NT2/D1 (cell line): ENCODE results near the gene AGMO.

ENCODE experiments used
- DNase-seq: peaks from one replicate; pipeline ENCODE4 v3.0.0-alpha.2; 2011; ENCODE audit warnings: low read depth, low spot score
- H3K27me3 ChIP-seq: 2 replicates; pipeline ENCODE4 v1.6.0; 2011; ENCODE audit warnings: mild to moderate bottlenecking; ENCODE audit not compliant: insufficient read length, insufficient read depth
- H3K36me3 ChIP-seq: 2 replicates; pipeline ENCODE4 v1.6.1; 2011; ENCODE audit warnings: mild to moderate bottlenecking, low read length, mixed read lengths; ENCODE audit not compliant: insufficient read depth, insufficient read length
- H3K4me1 ChIP-seq: 2 replicates; pipeline ENCODE4 v1.5.1; 2011; ENCODE audit not compliant: insufficient read depth, insufficient read length
- H3K4me3 ChIP-seq: 2 replicates; pipeline ENCODE4 v1.5.1; 2011; ENCODE audit warnings: low read depth; ENCODE audit not compliant: insufficient read length
- H3K9ac ChIP-seq: 2 replicates; pipeline ENCODE4 v1.6.0; 2011; ENCODE audit warnings: low read depth; ENCODE audit not compliant: insufficient read length
- H3K9me3 ChIP-seq: 2 replicates; pipeline ENCODE4 v1.5.1; 2011; ENCODE audit warnings: mild to moderate bottlenecking, low read length; ENCODE audit not compliant: insufficient read depth
- SUZ12 ChIP-seq: IDR thresholded peaks from 2 replicates; pipeline ENCODE4 v1.6.1; 2011; ENCODE audit not compliant: insufficient read length, insufficient read depth; ENCODE audit errors: extremely low read depth
- YY1 ChIP-seq: IDR thresholded peaks from 2 replicates; pipeline ENCODE4 v1.6.1; 2011; ENCODE audit not compliant: insufficient read length, insufficient read depth
- ZNF274 ChIP-seq: IDR thresholded peaks from 2 replicates; pipeline ENCODE4 v1.6.1; 2011; ENCODE audit warnings: mild to moderate bottlenecking, low read depth, low read length

Gene AGMO

DNA sequence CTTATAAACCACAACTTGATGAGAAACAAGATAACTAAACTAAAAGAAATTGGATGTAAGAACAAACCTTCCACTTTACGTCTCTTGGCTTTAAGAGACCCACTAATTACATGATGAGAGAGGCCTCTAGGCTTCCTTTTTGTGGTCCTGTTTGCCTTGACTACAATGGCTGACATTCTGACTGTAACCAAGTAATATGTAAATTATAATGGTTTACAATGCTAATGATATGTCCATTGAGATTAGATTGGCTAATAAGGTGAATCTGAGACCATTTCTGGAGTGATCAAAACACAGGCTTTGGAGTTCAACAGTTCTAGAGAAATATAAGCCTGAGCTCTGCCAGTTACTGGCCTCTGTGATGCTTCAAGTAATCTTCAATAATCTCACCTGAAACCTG is 39.4 kb upstream of the AGMO start:
- DNase-seq, result no peak
- Histone ChIP-seq H3K36me3 (no peaks in the 10 kb centered on the region), H3K4me3 (no peak overlapping the region), H3K9me3 (peaks cover 15% of the 10 kb centered on the region; the same call in 1 of the 2 replicates), H3K9ac (no peak overlapping the region), H3K4me1 (no peaks in the 10 kb centered on the region), H3K27me3 (no peaks in the 10 kb centered on the region)
- TF ChIP-seq YY1, result no peak
- no peak for TF ChIP-seq ZNF274
- TF ChIP-seq SUZ12, result no peak

DNA sequence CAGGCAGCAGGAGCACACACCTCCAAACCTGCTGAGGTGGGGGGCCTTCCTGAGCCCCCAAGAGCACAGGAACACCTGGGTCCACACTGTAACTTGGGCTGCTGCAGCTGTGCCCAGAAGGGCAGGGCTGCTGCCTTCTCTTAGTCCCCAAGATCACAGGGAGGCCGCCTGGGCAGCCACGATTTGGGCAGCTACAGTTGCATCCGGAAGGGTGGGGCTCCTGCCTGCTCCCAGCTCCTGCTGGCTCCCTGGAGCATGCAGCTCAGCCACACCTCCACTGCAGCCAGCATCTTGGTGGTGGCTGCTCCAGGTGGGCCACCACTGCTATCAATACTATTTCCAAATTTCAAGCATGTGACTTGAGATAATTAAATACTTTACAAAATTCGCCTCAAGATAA is 38.5 kb upstream of the AGMO start:
- Histone ChIP-seq H3K36me3 (no peaks in the 10 kb centered on the region), H3K4me1 (no peaks in the 10 kb centered on the region), H3K4me3 (no peak overlapping the region), H3K9me3 (peaks cover 15% of the 10 kb centered on the region; the same call in 1 of the 2 replicates), H3K9ac (no peak overlapping the region), H3K27me3 (no peaks in the 10 kb centered on the region)
- no peak for TF ChIP-seq YY1
- no peak for TF ChIP-seq SUZ12
- TF ChIP-seq ZNF274, result no peak
- no peak for DNase-seq

GRCh38 chr7:15594461-15594860 is 32.6 kb upstream of the AGMO start:
- Histone ChIP-seq H3K36me3 (no peaks in the 10 kb centered on the region), H3K9me3 (peaks cover 5% of the 10 kb centered on the region; the same call in 1 of the 2 replicates), H3K9ac (no peak overlapping the region), H3K4me1 (no peaks in the 10 kb centered on the region), H3K4me3 (no peak overlapping the region), H3K27me3 (no peaks in the 10 kb centered on the region)
- no peak for DNase-seq
- TF ChIP-seq ZNF274, result no peak
- TF ChIP-seq YY1, result no peak
- no peak for TF ChIP-seq SUZ12

- no peaks in the 10 kb centered on the region for H3K27me3 ChIP-seq
- no peaks in the 10 kb centered on the region for H3K36me3 ChIP-seq
- no peaks in the 10 kb centered on the region for H3K9me3 ChIP-seq
- H3K4me1 ChIP-seq, result no peaks in the 10 kb centered on the region
- TF ChIP-seq ZNF274 (no peak), YY1 (no peak), SUZ12 (no peak)
- H3K4me3 ChIP-seq, result no peak overlapping the region
- DNase-seq, result no peak
- H3K9ac ChIP-seq, result no peak overlapping the region
Observed at GRCh38 chr7:15593382-15593781, 31.6 kb upstream of the AGMO start.

- Histone ChIP-seq H3K36me3 (no peaks in the 10 kb centered on the region), H3K9ac (no peak overlapping the region), H3K4me3 (no peak overlapping the region), H3K9me3 (peaks cover 23% of the 10 kb centered on the region), H3K4me1 (no peaks in the 10 kb centered on the region), H3K27me3 (no peaks in the 10 kb centered on the region)
- TF ChIP-seq ZNF274, result no peak
- TF ChIP-seq YY1, result no peak
- no peak for TF ChIP-seq SUZ12
- no peak for DNase-seq
Observed at GRCh38 chr7:15586266-15586665, 24.5 kb upstream of the AGMO start.

DNA sequence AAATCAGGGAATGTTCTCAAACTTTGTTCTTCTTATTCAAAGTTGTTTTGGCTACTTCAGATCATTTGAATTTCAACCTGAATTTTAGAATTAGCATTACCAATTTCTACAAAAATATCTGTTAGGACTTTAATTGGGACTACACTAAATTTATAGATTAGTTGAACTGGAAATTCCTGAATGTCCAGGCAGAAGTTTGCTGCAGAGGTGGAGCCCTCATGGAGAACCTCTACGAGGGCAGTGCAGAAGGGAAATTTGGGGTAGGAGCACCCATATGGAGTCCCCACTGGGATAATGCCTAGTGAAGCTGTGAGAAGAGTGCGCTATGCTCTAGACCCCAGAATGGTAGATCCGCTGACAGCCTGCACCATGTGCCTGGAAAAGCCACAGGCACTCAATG is 22.8 kb upstream of the AGMO start:
- TF ChIP-seq SUZ12 (no peak), ZNF274 (no peak), YY1 (no peak)
- H3K4me1 ChIP-seq, result no peaks in the 10 kb centered on the region
- H3K36me3 ChIP-seq, result no peaks in the 10 kb centered on the region
- H3K27me3 ChIP-seq, result no peaks in the 10 kb centered on the region
- peaks cover 23% of the 10 kb centered on the region for H3K9me3 ChIP-seq
- no peak overlapping the region for H3K9ac ChIP-seq
- H3K4me3 ChIP-seq, result no peak overlapping the region
- DNase-seq, result no peak

DNA sequence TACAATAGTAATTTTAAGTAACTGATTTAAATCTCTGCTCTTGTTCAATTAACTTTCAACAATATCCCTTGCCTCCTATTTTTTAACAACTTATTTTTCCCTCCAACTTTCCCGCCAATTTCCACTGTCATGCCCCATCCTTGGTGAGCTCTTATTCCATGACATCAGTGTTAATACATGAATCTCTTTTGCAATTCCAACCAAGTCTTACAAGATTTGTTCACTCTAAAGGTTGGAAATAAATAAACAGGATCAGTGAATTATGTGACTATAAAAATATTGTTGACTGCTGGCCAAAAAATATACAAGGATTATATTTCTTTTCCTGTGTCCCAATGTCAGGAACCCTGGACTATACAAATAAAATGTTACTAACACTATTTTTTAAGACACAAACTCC is 21.0 kb upstream of the AGMO start:
- Histone ChIP-seq H3K9ac (no peak overlapping the region), H3K9me3 (peaks cover 23% of the 10 kb centered on the region), H3K27me3 (no peaks in the 10 kb centered on the region), H3K36me3 (no peaks in the 10 kb centered on the region), H3K4me3 (no peak overlapping the region), H3K4me1 (no peaks in the 10 kb centered on the region)
- no peak for TF ChIP-seq ZNF274
- TF ChIP-seq YY1, result no peak
- TF ChIP-seq SUZ12, result no peak
- DNase-seq, result no peak
